Endothelial cell of umbilical vein (primary cell): ENCODE measurements around the gene RIMOC1. TPM values are rescaled to one million over a fixed set of nuclear protein-coding genes. Genes with fewer than 3 reads are reported as not detected.

Source experiments
- BruUV-seq: library from RNA; stranded (reverse); fragments of 400-500 nt; replicated peaks from 2 replicates; lab custom pipeline; 2021; lab: Mats Ljungman, UMichigan
- CTCF ChIA-PET: fragments of 300-600, 350-600 bp; sonication (Branson Sonifier 250); formaldehyde crosslinking; loops from one replicate; lab custom pipeline; 2021; ENCODE audit warnings: antibody characterized with exemption, inconsistent platforms; lab: Charles Lee
- POLR2A ChIA-PET: fragments of 300-600, 350-600 bp; sonication (Branson Sonifier 250); formaldehyde crosslinking; loops from one replicate; lab custom pipeline; 2021; ENCODE audit warnings: antibody characterized with exemption, inconsistent platforms; lab: Charles Lee
- DNase-seq: peaks from one replicate; pipeline ENCODE4 v3.0.0-alpha.2; 2011; ENCODE audit warnings: low read depth, low spot score
- FAIRE-seq: peaks from 2 replicates; lab custom pipeline; 2011; peaks lifted over from hg19 to GRCh38; lab: Jason Lieb, UNC
- H2AFZ ChIP-seq: 2 replicates; pipeline ENCODE4 v1.6.0; 2012; ENCODE audit warnings: low read depth, low read length, control low read depth, inconsistent platforms
- H3K27ac ChIP-seq: 2 replicates; pipeline ENCODE4 v1.5.1; 2011; ENCODE audit warnings: low read depth, mild to moderate bottlenecking, control low read depth, low read length, moderate library complexity; ENCODE audit not compliant: insufficient read depth
- H3K27me3 ChIP-seq, 2 experiments: 2 replicates each; pipeline versions ENCODE4 v1.6.0 to v1.6.1; 2011; ENCODE audit warnings: low read length in 2 of 2, mixed read lengths in 1 of 2; ENCODE audit not compliant: control insufficient read depth in 2 of 2, insufficient read depth in 2 of 2
- H3K36me3 ChIP-seq, 2 experiments: 2 replicates in 1 of 2; 3 replicates in 1 of 2; pipeline ENCODE4 v1.5.1; 2011; ENCODE audit warnings: low read length in 2 of 2, mild to moderate bottlenecking in 1 of 2, moderate library complexity in 1 of 2; ENCODE audit not compliant: control insufficient read depth in 2 of 2, insufficient read depth in 2 of 2; ENCODE audit errors: extremely low read depth in 1 of 2
- H3K4me1 ChIP-seq: 3 replicates; pipeline ENCODE4 v1.5.1; 2011; ENCODE audit warnings: mild to moderate bottlenecking, low read length; ENCODE audit not compliant: control insufficient read depth, insufficient read depth; ENCODE audit errors: extremely low read depth
- H3K4me2 ChIP-seq: 2 replicates; pipeline ENCODE4 v1.6.1; 2011; ENCODE audit warnings: low read length, control low read depth, mixed read lengths; ENCODE audit not compliant: insufficient read depth
- H3K4me3 ChIP-seq, 3 experiments: fragments of 200-600 bp in 1 of 3; sonication (generic), shearing (Covaris generic) in 1 of 3; replicated peaks in 1 of 3; 2 replicates each; pipeline ENCODE4 v1.5.1; 2011 to 2016; ENCODE audit warnings: control low read depth in 3 of 3, low read length in 3 of 3, mild to moderate bottlenecking in 2 of 3, inconsistent platforms in 1 of 3, low read depth in 1 of 3, moderate library complexity in 1 of 3; ENCODE audit not compliant: insufficient read depth in 1 of 3
- H3K79me2 ChIP-seq: 2 replicates; pipeline ENCODE4 v1.6.0; 2012; ENCODE audit warnings: low read length, inconsistent platforms; ENCODE audit not compliant: control insufficient read depth, insufficient read depth
- H3K9ac ChIP-seq: replicated peaks from 2 replicates; pipeline ENCODE3; 2011; ENCODE audit warnings: low read length, control low read depth; ENCODE audit not compliant: insufficient read depth; ENCODE audit errors: extremely low read depth
- H3K9me1 ChIP-seq: replicated peaks from 3 replicates; pipeline ENCODE4 v1.6.0; 2011; ENCODE audit warnings: mild to moderate bottlenecking, low read length; ENCODE audit not compliant: control insufficient read depth, insufficient read depth; ENCODE audit errors: extremely low read depth
- H3K9me3 ChIP-seq: replicated peaks from 2 replicates; pipeline ENCODE4 v1.5.1; 2012; ENCODE audit warnings: low read length, inconsistent platforms; ENCODE audit not compliant: control insufficient read depth, insufficient read depth
- H4K20me1 ChIP-seq: replicated peaks from 2 replicates; pipeline ENCODE3; 2011; ENCODE audit warnings: mild to moderate bottlenecking, low read length; ENCODE audit not compliant: control insufficient read depth, insufficient read depth; ENCODE audit errors: extremely low read depth
- EZH2 ChIP-seq: IDR thresholded peaks from 2 replicates; pipeline ENCODE4 v1.6.1; 2012; ENCODE audit warnings: borderline replicate concordance, low read depth, mild to moderate bottlenecking, moderate library complexity, low read length, inconsistent platforms; ENCODE audit not compliant: severe bottlenecking
- FOS ChIP-seq: IDR thresholded peaks from 2 replicates; pipeline ENCODE4 v1.6.1; 2011; ENCODE audit warnings: mild to moderate bottlenecking, low read length, moderate library complexity, borderline replicate concordance; ENCODE audit not compliant: insufficient read depth
- GATA2 ChIP-seq: IDR thresholded peaks from 2 replicates; pipeline ENCODE4 v1.7.0; 2011; ENCODE audit warnings: low read depth, mild to moderate bottlenecking, moderate library complexity, mixed read lengths, low read length; ENCODE audit not compliant: insufficient read length, insufficient read depth
- JUN ChIP-seq: IDR thresholded peaks from 2 replicates; pipeline ENCODE4 v1.6.1; 2011; ENCODE audit warnings: borderline replicate concordance, low read depth; ENCODE audit not compliant: insufficient read length, insufficient read depth
- MYC ChIP-seq: IDR thresholded peaks from one replicate; pipeline ENCODE4 v1.6.1; 2011; ENCODE audit warnings: mild to moderate bottlenecking, low read depth, low read length
- POLR2A ChIP-seq: IDR thresholded peaks from 2 replicates; pipeline ENCODE4 v1.6.1; 2012; ENCODE audit warnings: low read depth, mild to moderate bottlenecking, control low read depth, low read length
- POLR2AphosphoS5 ChIP-seq: IDR thresholded peaks from 2 replicates; pipeline ENCODE4 v1.6.1; 2012; ENCODE audit warnings: low read depth, mild to moderate bottlenecking, control low read depth, low read length, moderate library complexity; ENCODE audit not compliant: insufficient read depth
- dilution Hi-C: fragments of 300-500 bp; cut with MboI; formaldehyde crosslinking; loops from one replicate; pipeline ENCODE4 v1.15.0; 2019; ENCODE audit warnings: low sequenced_read_pairs; ENCODE audit not compliant: extremely low pct_ligation_motif_present
- intact Hi-C: fragments of 100-400 bp; cut with micrococcal nuclease; formaldehyde crosslinking; loops from one replicate; pipeline ENCODE4 v1.10.0; 2022
- polyA plus RNA-seq, 4 experiments: library from polyadenylated mRNA; depleted of rRNA in 3 of 4; stranded (reverse) in 3 of 4; unstranded in 1 of 4; fragments of >200 nt; gene quantifications; 2 replicates each; pipeline versions ENCODE4 v1.2.1 to v1.2.3, GENCODE V29; 2011 to 2012; ENCODE audit warnings: missing spikeins in 1 of 4
- total RNA-seq: library from RNA; stranded (reverse); gene quantifications from 2 replicates; pipeline ENCODE4 v1.2.3, GENCODE V29; 2021
- TF ChIP-seq, protein P1 (sequence below), 2 donors: IDR thresholded peaks; 1 replicate in 1 of 2; 2 replicates in 1 of 2; pipeline ENCODE4 v1.5.1; 2011; ENCODE audit warnings: low read length in 2 of 2, mild to moderate bottlenecking in 2 of 2, moderate library complexity in 2 of 2, control low read depth in 1 of 2, inconsistent platforms in 1 of 2, low read depth in 1 of 2; ENCODE audit not compliant: insufficient read depth in 1 of 2; ENCODE audit errors: extremely low read depth in 1 of 2
- TF ChIP-seq, protein P2 (sequence below): IDR thresholded peaks from 2 replicates; pipeline ENCODE4 v1.6.1; 2011; ENCODE audit not compliant: insufficient read depth, insufficient read length

RIMOC1 gene
- total and polyA plus RNA-seq, 2 donors (not counting 3 experiments of a cell fraction or from before 2014, with no cell fraction given): 15.7 to 32.0 TPM

DNA sequence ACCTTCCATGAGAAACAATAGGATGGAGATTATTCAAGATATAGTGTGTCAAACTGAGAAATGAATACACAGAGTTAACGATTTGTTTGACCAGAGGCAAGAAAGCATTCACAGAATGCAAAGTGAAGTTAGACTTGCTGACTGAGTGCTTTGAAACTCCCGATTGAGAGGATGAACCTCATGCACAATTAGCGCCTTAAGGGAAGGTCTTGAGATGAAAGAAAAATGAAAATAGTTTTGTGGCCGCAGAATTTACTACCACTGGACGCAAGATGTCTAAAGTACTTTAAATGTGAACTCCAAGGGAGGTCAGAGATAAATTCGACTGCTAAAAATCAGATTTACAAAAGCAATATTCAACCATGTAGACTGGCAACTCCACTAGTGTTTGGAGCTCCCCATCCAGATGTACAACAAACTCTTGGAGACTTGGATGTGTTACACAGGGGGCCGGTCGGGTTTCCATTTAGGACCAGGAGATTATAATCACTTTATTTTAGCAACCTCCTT is 707 bp upstream of the RIMOC1 start:
- Histone ChIP-seq H2AFZ (peak overlapping the region; percentile 8), H3K4me2 (peak overlapping the region; percentile 90), H3K79me2 (peaks cover 19% of the 10 kb centered on the region), H3K4me1 (peaks cover 14% of the 10 kb centered on the region), H3K9me1 (no peaks in the 10 kb centered on the region), H4K20me1 (no peaks in the 10 kb centered on the region), H3K4me3 (peak overlapping the region; percentile 11 to 81 (median 43)), H3K9me3 (no peaks in the 10 kb centered on the region), H3K36me3 (peaks cover 0 to 2% of the 10 kb centered on the region in 2 experiments), H3K27ac (peak overlapping the region; percentile 86), H3K9ac (peak overlapping the region; percentile 44), H3K27me3 (peaks cover 0 to 2% of the 10 kb centered on the region in 2 experiments)
- FAIRE-seq (no peak), DNase-seq (no peak)
- TF ChIP-seq MYC: no peak
- no peak for TF ChIP-seq POLR2A
- TF ChIP-seq, protein P1, sequence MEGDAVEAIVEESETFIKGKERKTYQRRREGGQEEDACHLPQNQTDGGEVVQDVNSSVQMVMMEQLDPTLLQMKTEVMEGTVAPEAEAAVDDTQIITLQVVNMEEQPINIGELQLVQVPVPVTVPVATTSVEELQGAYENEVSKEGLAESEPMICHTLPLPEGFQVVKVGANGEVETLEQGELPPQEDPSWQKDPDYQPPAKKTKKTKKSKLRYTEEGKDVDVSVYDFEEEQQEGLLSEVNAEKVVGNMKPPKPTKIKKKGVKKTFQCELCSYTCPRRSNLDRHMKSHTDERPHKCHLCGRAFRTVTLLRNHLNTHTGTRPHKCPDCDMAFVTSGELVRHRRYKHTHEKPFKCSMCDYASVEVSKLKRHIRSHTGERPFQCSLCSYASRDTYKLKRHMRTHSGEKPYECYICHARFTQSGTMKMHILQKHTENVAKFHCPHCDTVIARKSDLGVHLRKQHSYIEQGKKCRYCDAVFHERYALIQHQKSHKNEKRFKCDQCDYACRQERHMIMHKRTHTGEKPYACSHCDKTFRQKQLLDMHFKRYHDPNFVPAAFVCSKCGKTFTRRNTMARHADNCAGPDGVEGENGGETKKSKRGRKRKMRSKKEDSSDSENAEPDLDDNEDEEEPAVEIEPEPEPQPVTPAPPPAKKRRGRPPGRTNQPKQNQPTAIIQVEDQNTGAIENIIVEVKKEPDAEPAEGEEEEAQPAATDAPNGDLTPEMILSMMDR (IDR thresholded peaks at IDR 0.05; ENCODE audit: extremely low read depth in 1 of 2, insufficient read depth in 1 of 2, low read depth in 1 of 2, low read length in 2 of 2): no peak
- TF ChIP-seq GATA2: no peak
- dilution Hi-C loops (no loop called here), intact Hi-C loops (loop anchor here (10.0 kb wide), 1 partner anchor 1411 kb away; the partner anchor contains the start of gene HMGCS1)
- POLR2A ChIA-PET: interaction anchor here (0.6 to 1.7 kb wide), 5 partner anchors 18 to 1138 kb away, joined by 3 to 6 read pairs (median 4); partner anchors contain the start of gene FBXO4
- TSS peak; percentile 98 for BruUV-seq
- CTCF ChIA-PET: interaction anchor here (0.9 to 2.4 kb wide), 8 partner anchors 18 to 986 kb away, joined by 3 to 16 read pairs (median 6); partner anchors contain the start of genes FBXO4, GHR and OXCT1

DNA sequence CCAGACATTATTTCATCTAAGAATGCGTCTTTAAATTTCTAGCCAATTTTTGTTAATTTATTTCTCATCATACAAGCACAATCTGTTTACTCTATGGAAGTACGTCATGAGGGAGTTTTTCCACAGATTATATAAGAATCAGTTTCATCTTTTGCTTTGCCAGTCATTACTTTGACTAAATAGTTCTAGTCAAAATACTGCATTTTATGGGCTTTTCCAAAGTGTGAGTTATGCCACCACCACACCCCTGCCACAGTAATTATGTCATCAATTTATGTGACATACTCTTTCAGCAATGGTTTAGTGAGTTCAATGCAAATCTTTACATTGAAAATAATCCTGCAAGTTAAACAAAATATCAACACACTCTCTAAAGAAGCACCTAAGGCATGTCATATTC is 2.0 kb downstream of the RIMOC1 start:
- DNase-seq (no peak), FAIRE-seq (no peak)
- Histone ChIP-seq H4K20me1 (no peaks in the 10 kb centered on the region), H3K9me3 (no peaks in the 10 kb centered on the region), H3K79me2 (peaks cover 19% of the 10 kb centered on the region), H3K4me2 (no peak overlapping the region), H3K9ac (no peak overlapping the region), H3K4me1 (peaks cover 14% of the 10 kb centered on the region), H3K27ac (no peak overlapping the region), H3K9me1 (no peaks in the 10 kb centered on the region), H3K27me3 (no peaks in the 10 kb centered on the region), H2AFZ (no peak overlapping the region), H3K4me3 (no peak overlapping the region), H3K36me3 (peaks cover 3 to 5% of the 10 kb centered on the region in 2 experiments)
- TF ChIP-seq FOS (no peak), EZH2 (no peak), JUN (no peak), POLR2AphosphoS5 (no peak), GATA2 (no peak), MYC (no peak), POLR2A (no peak)
- TF ChIP-seq, protein P1 (IDR thresholded peaks at IDR 0.05; ENCODE audit: extremely low read depth in 1 of 2, insufficient read depth in 1 of 2, low read depth in 1 of 2, low read length in 2 of 2): no peak
- TF ChIP-seq, protein P2, sequence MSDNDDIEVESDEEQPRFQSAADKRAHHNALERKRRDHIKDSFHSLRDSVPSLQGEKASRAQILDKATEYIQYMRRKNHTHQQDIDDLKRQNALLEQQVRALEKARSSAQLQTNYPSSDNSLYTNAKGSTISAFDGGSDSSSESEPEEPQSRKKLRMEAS: no peak
- CTCF ChIA-PET: interaction anchor here (1.5 kb wide), 1 partner anchor 19 kb away, joined by 4 read pairs; the partner anchor contains the start of gene FBXO4
- BruUV-seq: no TSS peak
- dilution Hi-C loops: no loop called here
- POLR2A ChIA-PET: no interaction called here
- intact Hi-C loops: loop anchor here (10.0 kb wide), 1 partner anchor 1409 kb away; the partner anchor contains the start of gene HMGCS1
